GM12864 (cell line): Measurements from ENCODE around the gene PPP1R2.

Experiments used
- DNase-seq: peaks from one replicate; pipeline ENCODE4 v3.0.0-alpha.2; 2011; ENCODE audit warnings: low read depth
- H3K4me3 ChIP-seq: 2 replicates; pipeline ENCODE4 v1.5.1; 2011; ENCODE audit warnings: mild to moderate bottlenecking, low read depth, low read length, control low read depth
- CTCF ChIP-seq: IDR thresholded peaks from 2 replicates; pipeline ENCODE4 v1.5.1; 2011; ENCODE audit warnings: low read depth, mild to moderate bottlenecking, moderate library complexity, low read length, control low read depth, inconsistent platforms; ENCODE audit errors: missing control alignments

Gene PPP1R2

GRCh38 chr3:195565716-195566115 is 22.6 kb upstream of the PPP1R2 start:
- no peak for TF ChIP-seq CTCF
- DNase-seq: no peak

GRCh38 chr3:195563317-195563716 is 20.2 kb upstream of the PPP1R2 start:
- no peak for TF ChIP-seq CTCF
- DNase-seq: no peak
- no peak overlapping the region for H3K4me3 ChIP-seq

More at GRCh38 chr3:195565716-195566115, 22.6 kb upstream of the PPP1R2 start:
- H3K4me3 ChIP-seq: no peak overlapping the region

- no peak for DNase-seq
- H3K4me3 ChIP-seq: no peak overlapping the region
- TF ChIP-seq CTCF: no peak
Observed at GRCh38 chr3:195559723-195560409, 16.7 kb upstream of the PPP1R2 start.

- DNase-seq: no peak
- no peak overlapping the region for H3K4me3 ChIP-seq
- TF ChIP-seq CTCF: peak; percentile 60
Observed at GRCh38 chr3:195558602-195559001, 15.5 kb upstream of the PPP1R2 start.

- TF ChIP-seq CTCF: no peak
- no peak for DNase-seq
- no peak overlapping the region for H3K4me3 ChIP-seq
Observed at GRCh38 chr3:195557322-195557721, 14.2 kb upstream of the PPP1R2 start.

GRCh38 chr3:195556390-195556789 is 13.3 kb upstream of the PPP1R2 start:
- TF ChIP-seq CTCF: peak; percentile 42
- no peak for DNase-seq
- H3K4me3 ChIP-seq: no peak overlapping the region

GRCh38 chr3:195555110-195555509 is 12.0 kb upstream of the PPP1R2 start:
- H3K4me3 ChIP-seq: no peak overlapping the region
- no peak for DNase-seq
- no peak for TF ChIP-seq CTCF
